ENCODE results near the gene UNC80. TPM values are rescaled to one million over a fixed set of nuclear protein-coding genes. Genes with fewer than 3 reads are reported as not detected.

Gene UNC80
- total and polyA plus RNA-seq, 2 donors (not counting 3 experiments of a cell fraction or from before 2014, with no cell fraction given): not detected

GRCh38 chr2:209821806-209822205, 50.2 kb downstream of the UNC80 start:
- intact Hi-C loops (cut with micrococcal nuclease): no loop called here
- Histone ChIP-seq H3K36me3 (ENCODE audit: control insufficient read depth in 2 of 2, extremely low read depth in 1 of 2, insufficient read depth in 2 of 2, low read length in 2 of 2) (no peaks in the 10 kb centered on the region), H4K20me1 (replicated peaks; ENCODE audit: control insufficient read depth, extremely low read depth, insufficient read depth, low read length) (no peaks in the 10 kb centered on the region), H3K9me3 (replicated peaks; ENCODE audit: control insufficient read depth, insufficient read depth, low read length) (no peaks in the 10 kb centered on the region), H3K27ac (ENCODE audit: insufficient read depth, low read depth, low read length) (no peak overlapping the region), H3K4me3 (replicated peaks in 1 of 3; ENCODE audit: insufficient read depth in 1 of 3, low read depth in 1 of 3, low read length in 3 of 3) (no peak overlapping the region), H3K9ac (replicated peaks; ENCODE audit: extremely low read depth, insufficient read depth, low read length) (no peak overlapping the region), H3K79me2 (ENCODE audit: control insufficient read depth, insufficient read depth, low read length) (no peaks in the 10 kb centered on the region), H3K9me1 (replicated peaks; ENCODE audit: control insufficient read depth, extremely low read depth, insufficient read depth, low read length) (no peaks in the 10 kb centered on the region), H3K4me2 (ENCODE audit: insufficient read depth, low read length) (no peak overlapping the region), H2AFZ (ENCODE audit: low read depth, low read length) (no peak overlapping the region), H3K27me3 (ENCODE audit: control insufficient read depth in 2 of 2, insufficient read depth in 2 of 2, low read length in 2 of 2) (no peaks in the 10 kb centered on the region), H3K4me1 (ENCODE audit: control insufficient read depth, extremely low read depth, insufficient read depth, low read length) (no peaks in the 10 kb centered on the region)
- ChIA-PET CTCF (no interaction called here), POLR2A (no interaction called here)
- TF ChIP-seq MYC (IDR thresholded peaks at IDR 0.05; ENCODE audit: low read depth, low read length) (no peak), POLR2A (IDR thresholded peaks at IDR 0.05; ENCODE audit: low read depth, low read length) (no peak), MAX (IDR thresholded peaks at IDR 0.05; ENCODE audit: insufficient read depth, insufficient read length) (no peak), JUN (IDR thresholded peaks at IDR 0.05; ENCODE audit: borderline replicate concordance, insufficient read depth, insufficient read length, low read depth) (no peak)
- FAIRE-seq: no peak
- no TSS peak for BruUV-seq (replicated peaks)
- dilution Hi-C loops (cut with MboI; ENCODE audit: extremely low pct_ligation_motif_present, low sequenced_read_pairs): no loop called here
- DNase-seq (ENCODE audit: low read depth, low spot score): no peak

GRCh38 chr2:209823484-209823883, 51.9 kb downstream of the UNC80 start:
- dilution Hi-C loops (cut with MboI; ENCODE audit: extremely low pct_ligation_motif_present, low sequenced_read_pairs): no loop called here
- POLR2A ChIA-PET: no interaction called here
- no peaks in the 10 kb centered on the region for H3K79me2 ChIP-seq (ENCODE audit: control insufficient read depth, insufficient read depth, low read length)
- H3K4me2 ChIP-seq (ENCODE audit: insufficient read depth, low read length): no peak overlapping the region
- no peak overlapping the region for H3K27ac ChIP-seq (ENCODE audit: insufficient read depth, low read depth, low read length)
- H3K4me3 ChIP-seq (replicated peaks in 1 of 3; ENCODE audit: insufficient read depth in 1 of 3, low read depth in 1 of 3, low read length in 3 of 3): no peak overlapping the region
- no peaks in the 10 kb centered on the region for H3K9me1 ChIP-seq (replicated peaks; ENCODE audit: control insufficient read depth, extremely low read depth, insufficient read depth, low read length)
- CTCF ChIA-PET: interaction anchor here (0.6 kb wide), 1 partner anchor 1039 kb away, joined by 3 read pairs; no protein-coding TSS in a partner anchor
- no peak for DNase-seq (ENCODE audit: low read depth, low spot score)
- no peaks in the 10 kb centered on the region for H3K4me1 ChIP-seq (ENCODE audit: control insufficient read depth, extremely low read depth, insufficient read depth, low read length)
- H3K9me3 ChIP-seq (replicated peaks; ENCODE audit: control insufficient read depth, insufficient read depth, low read length): no peaks in the 10 kb centered on the region
- TF ChIP-seq MYC (IDR thresholded peaks at IDR 0.05; ENCODE audit: low read depth, low read length) (no peak), POLR2AphosphoS5 (IDR thresholded peaks at IDR 0.05; ENCODE audit: insufficient read depth, low read depth, low read length) (no peak), MAX (IDR thresholded peaks at IDR 0.05; ENCODE audit: insufficient read depth, insufficient read length) (no peak)
- no peak overlapping the region for H3K9ac ChIP-seq (replicated peaks; ENCODE audit: extremely low read depth, insufficient read depth, low read length)
- H4K20me1 ChIP-seq (replicated peaks; ENCODE audit: control insufficient read depth, extremely low read depth, insufficient read depth, low read length): no peaks in the 10 kb centered on the region
- H3K36me3 ChIP-seq (ENCODE audit: control insufficient read depth in 2 of 2, extremely low read depth in 1 of 2, insufficient read depth in 2 of 2, low read length in 2 of 2): no peaks in the 10 kb centered on the region
- no peak overlapping the region for H2AFZ ChIP-seq (ENCODE audit: low read depth, low read length)
- FAIRE-seq: no peak
- no peaks in the 10 kb centered on the region for H3K27me3 ChIP-seq (ENCODE audit: control insufficient read depth in 2 of 2, insufficient read depth in 2 of 2, low read length in 2 of 2)
- intact Hi-C loops (cut with micrococcal nuclease): no loop called here
- BruUV-seq (replicated peaks): no TSS peak

Measured in endothelial cell of umbilical vein (primary cell).